Putamen (tissue), 1 donor: ENCODE measurements around the gene ZBTB7C.

Experiments used
- DNase-seq: peaks from one replicate; pipeline ENCODE4 v3.0.0-alpha.2; 2016; ENCODE audit warnings: low spot score

The ZBTB7C gene

DNA sequence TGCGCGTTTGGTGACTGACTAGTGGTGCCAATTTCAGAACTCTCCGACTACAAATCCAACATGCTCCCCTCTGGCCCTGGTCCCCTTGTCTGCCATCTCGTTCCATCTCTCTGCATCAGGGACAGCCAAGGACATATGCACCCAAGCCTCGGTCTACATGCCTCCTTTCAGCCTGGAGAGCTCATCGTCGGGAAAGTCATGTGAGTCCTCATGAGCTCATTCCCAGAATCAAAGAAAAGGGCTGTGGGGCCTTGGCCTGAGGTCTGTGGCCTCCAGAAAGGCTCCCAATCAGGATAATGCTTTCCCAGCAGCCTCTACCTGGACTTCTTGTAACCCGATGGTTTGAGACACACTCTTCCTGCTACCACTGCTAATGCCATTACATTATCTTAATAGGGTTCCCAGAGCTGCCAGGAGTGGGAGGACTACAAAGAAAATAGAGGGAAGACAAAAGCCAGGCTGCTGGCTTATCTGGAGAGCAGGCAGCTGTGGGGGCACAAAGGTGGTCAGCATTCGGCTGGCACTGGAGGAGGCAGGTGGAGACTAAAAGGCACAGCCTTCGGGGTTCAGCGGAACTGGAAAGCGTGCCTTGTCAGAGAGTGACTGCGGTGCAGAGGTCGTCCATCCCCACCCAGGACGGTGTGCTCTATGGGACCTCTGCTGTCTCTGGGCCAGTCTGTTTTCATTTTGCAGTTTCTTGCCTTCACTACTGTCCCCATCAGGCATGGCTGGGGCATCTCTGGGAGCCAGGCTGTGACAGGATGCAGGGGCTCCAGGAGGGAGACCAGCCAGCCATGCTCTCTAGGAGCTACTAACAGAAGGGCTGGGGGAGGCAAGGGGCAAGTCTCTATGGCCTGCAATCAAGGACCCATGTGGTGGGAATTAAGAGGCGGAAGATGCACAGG is 374.3 kb downstream of the ZBTB7C start:
- DNase-seq: no peak

DNA sequence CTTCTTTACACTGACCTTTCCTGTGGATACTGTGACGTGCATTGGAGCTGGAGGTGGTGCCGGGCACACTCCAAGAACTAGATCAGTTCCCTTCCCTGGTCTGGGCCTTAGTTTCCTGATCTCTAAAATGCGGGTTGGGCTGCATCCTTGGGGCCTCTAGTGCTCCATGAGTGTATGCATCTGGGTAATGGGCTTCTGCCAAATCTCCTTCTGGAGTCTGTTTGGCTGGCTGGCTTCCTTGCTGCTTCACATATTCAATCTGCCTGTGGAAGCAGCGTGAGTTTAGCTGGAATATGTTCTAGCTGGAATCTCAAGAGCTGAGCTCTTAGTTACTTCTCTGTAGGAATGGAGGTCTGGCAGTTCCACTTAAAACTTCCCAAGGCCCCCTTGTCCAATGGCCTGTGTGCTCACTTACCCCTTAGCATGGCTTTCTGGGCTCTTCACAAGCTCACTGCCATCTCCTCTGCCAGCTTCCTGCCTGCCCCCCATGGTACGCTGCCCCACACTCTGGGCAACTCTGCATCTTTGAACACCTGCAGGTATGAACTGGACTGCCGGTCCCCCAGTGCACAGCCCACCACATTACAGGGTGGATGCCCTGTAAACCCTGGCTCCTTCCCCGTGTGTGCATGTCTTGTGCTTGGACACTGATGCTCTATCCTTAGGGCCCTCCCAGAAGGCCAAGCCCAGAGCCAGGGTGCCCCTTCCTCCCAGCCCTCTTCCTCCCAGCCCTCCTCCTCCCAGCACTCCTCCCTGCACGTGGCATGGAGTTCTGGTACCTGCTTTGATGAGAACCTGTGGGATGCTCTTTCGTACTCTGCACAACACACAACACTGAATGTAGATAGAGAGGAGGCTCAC is 375.2 kb downstream of the ZBTB7C start:
- no peak for DNase-seq

DNA sequence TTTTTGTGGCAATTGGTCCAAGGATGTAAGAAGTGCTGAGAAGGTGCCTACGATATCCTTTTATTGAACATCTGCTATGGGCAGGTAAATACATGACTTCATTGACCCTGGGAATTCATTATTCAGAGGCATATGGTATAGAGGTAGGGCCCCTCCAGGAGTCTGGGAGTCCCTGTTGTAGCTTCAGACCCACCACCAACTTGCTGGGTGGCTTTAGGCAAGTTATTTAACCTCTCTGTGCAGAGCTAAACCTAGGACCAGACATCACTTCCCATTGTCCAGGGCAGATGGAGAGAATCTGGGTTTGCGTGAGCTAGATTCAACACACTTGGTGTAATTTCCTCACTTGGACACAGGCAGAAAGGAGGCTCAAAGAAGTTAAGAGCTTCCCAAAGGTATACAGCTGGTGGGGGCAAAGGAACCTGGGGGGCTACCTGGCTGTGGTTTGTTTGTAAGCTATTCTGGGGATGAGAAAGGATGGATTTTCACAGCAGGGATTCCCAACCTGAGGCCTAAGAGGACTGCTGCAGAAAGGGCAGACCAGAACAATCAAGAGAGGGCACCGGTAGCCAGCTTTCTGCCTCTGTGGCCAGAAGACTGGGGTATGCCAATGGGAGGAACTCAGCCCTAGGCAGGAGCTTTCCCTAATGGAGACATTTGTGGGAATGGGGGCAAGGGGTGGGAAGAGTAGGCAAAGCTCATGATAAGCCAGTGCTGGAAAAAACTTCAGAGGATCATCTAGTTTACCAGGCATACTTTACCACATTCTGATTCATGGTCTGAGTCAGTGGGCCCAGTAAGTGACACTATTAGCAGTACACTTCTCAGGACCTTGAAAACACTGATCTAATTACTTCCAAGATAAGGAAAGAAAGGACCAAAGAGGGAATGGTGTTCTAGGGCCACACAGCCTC is 376.1 kb downstream of the ZBTB7C start:
- no peak for DNase-seq

DNA sequence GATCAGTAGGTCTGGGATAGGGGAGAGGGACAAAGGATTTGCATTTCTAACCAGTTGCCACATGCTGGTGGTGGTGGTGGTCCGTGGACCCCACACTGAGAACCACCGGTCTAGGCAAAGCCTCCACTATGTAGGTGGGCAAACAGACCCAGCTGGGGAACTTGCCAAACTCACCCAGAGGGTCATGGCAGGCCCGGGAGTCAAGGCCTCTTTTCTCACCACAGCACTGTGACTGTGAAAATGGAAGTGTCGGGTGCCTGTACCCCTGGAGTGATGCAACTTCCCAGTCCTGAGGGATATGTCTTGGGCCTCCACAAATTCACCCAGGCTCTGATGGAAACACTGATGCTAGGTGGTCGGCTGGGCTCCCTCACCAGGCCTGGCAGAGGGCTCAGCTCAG is 377.5 kb downstream of the ZBTB7C start:
- DNase-seq: no peak

DNA sequence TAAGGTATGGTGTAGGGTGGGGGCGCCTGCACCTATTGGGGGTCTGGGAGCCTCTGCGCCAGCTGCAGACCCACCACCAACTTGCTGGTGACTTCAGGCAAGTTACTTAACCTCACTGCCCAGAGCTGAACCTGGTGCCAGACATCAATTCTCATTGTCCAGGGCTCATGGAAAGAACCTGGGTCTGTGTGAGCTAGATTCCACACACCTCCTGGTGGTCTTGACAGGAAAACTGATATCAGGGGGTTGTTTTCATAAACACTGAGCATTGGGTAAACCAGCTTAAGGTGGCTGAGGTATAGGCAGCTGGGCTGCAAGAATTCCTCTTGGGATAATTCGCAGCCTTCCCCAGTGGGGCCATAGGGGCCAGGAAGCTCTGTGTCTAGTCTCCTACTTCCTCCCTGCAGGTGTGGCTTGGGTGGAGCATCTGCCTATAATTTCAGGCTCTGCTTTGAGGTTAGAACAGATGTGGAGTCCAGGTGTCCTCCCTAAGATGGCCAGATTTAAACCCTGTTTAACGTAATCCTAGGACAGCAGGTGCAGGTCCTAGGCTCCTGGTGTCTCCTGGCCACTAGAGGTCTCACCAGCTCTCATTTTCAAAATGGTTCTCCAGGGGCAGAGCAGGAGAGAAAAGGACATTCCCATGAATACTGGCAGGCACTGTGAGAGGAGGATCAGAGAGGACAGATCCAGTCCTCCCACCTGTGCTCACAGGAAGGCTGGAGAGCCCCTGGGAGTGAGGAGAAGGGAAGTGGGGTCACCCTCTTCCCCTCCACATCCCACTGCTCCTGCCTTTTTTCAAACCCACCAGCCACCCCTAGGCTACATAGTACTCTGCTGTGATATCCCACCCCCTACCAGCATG is 378.3 kb downstream of the ZBTB7C start:
- DNase-seq: peak; percentile 47

DNA sequence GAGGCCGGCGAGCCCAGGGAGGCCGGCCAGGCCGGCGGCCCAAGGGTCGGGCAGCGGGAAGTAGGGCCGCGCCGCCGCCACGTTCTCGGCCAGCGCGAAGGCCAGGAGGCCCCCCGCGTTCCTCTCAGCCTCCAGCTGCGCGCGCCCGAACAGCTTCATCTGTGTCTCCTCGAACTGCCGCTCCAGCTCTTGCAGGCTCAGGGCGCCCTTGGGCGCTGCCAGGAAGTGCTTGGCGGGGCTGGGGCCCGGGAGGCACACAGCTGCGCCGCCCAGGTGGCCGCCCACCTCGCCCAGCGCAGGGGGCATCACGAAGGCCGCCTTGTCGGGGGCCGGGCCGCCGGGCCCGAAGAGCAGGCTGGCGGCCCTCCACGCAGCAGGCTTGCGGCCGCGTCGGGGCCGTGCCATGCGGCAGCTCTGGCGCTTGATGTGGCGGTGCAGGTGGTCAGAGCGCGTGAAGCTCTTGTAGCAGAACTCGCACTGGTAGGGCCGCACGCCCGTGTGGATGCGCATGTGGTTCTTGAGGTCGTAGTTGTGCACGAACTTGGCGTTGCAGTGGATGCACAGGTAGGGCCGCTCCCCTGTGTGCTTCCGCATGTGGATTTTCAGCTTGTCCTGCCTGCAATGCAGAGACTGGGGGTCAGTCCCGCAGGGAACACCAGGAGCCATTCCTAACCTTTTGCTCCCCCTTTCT is 379.7 kb downstream of the ZBTB7C start:
- no peak for DNase-seq

DNA sequence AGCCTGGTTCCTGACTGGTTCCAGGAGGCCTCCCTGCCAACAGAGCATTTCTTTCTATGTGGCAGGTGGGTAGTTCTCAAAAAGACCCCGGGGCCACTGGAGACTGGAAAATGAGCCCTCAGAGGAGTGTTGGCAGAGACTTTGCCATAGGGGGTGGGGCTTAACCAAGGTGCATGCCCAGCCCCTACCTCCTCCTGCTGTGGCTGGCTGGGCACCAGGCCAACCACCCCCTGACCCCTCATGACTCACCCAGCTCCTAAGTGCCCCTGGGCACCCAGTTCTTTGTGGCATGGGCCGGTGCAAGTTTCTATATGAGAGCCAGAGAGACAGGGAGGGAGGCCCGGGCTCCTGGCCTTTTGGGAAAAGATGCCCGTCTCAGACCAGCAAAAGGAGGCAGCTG is 380.5 kb downstream of the ZBTB7C start:
- DNase-seq: no peak

DNA sequence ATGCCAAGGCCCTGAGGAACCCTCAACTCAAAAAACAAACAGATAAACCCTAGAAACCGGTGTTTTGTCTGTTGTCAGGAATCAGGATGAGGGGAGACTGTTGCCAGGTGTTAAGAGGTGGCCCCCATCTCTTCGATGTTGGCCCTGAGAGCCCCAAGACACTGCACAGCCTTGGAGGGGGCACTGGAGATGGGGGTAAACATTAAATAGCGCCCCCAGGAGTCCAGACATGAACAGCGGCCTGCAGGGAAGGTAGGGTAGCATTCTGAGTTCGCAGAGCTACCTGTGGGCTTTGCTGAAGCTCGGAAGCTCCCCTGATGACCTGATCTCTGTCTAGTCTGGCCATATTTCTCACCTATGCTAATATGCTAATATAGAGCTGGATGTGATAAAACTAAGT is 381.1 kb downstream of the ZBTB7C start:
- no peak for DNase-seq

DNA sequence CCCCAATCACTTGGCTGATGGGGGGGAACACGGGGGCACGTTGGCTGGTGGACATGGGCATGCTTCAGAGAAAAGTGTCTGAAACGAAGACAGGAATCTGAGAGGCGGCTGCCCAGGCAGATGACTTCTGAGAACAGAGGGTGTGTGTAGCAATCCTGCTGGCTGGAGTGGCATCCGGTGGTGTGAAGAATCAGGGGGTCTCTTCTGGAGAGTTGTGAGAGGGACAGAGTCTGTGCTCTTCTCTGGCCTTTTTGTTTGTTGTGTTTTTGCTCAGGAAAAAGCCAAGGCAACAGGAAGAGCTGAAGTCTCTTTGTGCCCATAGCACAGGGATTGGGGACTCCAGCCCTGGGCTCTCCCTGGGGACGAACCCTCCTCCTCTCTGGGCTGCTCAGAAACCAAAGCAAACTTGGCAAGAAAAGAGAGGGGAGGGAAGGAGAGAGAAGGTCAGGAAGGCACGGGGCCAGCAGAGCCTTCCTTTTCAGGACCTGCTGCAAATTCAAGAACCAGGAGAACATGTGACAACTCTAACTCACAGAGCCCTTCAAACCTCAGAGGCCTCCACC is 381.7 kb downstream of the ZBTB7C start:
- DNase-seq: no peak

DNA sequence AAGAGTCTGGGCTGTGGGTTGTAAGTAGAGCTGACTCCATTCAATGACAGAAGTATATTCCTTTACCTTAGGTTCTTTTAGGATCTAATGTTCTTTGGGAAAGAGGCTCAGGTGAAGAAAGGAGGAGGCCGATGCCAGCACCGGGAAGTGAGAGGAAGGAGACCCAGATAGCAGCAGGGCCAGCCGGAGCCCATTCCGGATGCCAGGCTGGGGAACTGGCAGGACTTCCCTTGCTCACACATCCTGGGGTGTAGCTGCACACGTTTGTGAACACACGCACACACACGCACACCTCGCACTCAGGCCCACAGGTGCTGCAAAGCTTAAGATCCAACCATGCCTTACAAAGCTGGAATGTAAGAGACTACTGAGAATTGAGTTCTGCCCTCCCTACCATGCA is 383.0 kb downstream of the ZBTB7C start:
- no peak for DNase-seq

DNA sequence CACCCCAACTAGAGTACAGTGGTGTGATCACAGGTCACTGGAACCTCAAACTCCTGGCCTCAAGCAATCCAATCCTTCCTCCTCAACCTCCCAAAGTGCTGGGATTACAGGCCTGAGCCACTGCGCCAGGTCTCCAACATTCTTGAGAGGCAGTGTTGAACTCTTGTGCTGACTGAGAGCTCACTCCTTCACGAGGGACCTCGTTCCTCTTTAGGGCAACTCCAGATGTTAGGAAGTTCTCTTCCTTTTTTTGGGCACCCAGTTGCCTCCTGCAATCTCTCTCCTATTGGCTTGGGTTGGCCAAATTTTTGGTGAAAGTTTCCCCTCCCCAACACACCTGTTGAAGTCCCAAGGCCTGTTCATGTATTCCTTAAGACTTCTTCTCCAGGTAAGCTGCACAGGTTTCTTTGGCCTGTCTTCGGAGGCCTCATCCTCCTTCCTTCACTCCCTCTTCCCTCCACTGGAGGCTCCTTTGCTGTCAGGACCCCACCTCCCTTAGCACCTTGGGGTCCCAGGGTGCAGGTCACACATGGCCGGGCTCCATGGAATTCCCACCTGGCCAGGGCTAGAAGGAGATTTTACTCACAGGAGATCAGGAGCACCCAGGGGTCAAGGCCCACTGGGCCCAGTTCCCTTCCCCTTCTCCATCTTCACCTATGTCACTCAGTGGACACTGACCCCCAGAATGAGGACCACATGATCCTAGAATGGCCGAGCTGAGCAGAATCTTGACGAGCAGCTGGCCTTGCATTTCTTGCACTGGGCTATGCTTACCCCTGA is 384.1 kb downstream of the ZBTB7C start:
- DNase-seq: no peak

DNA sequence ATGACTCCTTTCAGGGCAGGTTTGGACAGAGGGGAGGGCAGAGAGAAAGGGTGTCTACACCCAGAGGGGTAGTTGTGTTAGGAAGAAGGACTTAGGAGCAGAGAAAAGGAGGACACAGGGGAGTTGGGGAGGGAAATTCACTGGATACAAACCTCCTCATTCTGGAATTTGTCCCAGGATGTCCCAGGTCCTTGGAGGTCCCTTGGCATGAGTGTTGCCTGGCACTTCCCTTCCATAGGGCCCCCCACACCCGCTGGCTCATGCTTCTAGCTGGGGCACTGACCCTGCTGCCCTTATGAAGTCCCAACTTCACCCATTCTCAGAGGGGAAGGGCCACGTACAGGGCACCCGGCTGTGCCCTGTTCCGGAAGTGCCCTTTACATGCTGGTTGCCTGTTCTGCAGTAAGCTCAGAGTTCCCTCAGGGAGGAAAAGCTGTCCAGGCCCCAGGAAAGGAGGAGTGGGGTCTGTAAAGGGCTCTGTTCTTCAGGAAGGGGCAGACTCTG is 385.1 kb downstream of the ZBTB7C start:
- DNase-seq: no peak

DNA sequence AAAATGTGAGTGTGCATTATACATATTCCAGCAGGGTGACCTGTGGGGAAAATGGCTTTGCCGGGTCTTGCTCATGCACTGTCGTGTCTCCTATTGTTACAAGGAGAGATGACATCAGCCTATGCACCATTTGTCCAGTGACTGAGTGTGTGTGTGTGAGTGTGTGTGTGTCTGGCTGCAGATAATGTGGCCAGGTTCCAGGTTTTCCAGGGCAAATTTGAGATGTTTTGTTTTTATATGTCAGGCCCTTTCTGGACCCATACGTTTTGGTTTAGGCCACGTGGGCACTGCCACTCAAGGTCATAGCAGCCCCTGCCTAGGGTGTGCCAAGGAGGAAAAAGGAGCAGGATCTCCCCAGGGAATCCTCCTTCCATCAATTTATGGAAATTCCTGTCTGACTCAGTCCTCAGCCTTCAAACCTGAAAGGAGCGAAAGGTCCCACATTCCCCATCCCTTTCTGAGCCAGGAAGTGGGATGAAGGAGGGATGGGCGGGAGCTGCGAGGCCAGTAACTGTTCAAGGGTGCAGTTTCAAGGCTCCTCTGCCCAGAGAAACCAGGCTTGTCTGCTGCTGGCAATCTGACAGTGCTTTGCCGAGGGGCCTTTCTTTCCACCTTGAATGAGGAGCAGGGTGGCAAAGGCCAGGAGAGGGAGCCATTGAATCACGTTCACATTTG is 385.7 kb downstream of the ZBTB7C start:
- no peak for DNase-seq

DNA sequence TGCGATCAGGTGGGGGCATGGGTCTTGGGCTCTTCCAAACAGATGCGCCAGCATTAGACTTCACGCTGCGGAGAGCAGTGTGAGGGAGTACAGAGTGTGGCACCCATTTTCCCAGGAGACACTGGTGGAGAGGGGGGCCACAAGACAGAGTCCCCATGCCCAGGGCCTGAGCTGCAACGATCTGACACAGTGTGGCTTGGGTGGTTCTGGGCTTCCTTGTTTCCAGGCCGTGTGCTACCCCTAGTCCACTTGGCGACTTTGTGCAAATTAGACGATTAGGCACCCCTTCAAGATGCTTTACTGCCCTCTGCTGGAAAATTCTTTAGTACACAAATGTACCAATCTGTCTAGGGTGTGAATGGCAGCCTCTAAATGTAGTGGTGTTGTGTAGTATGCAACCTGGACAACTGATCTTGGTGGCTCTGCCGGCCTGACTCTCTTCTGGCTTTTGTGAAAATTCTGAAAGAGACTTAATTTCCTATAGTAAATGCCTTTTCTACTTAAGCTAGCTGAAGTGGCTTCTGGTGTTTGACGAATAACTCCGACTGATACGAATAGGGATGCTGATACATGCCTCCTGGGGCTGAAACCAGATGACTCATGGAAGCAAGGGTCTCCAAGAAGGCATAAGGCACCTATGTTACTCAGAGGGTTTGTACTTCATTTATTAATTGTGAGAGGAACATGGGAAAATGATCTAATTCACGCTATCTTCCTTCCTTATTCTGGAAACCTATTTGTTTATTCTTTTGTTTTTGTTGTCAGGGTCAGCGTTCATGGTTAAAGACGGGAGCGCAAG is 386.5 kb downstream of the ZBTB7C start:
- DNase-seq: peak; percentile 30

DNA sequence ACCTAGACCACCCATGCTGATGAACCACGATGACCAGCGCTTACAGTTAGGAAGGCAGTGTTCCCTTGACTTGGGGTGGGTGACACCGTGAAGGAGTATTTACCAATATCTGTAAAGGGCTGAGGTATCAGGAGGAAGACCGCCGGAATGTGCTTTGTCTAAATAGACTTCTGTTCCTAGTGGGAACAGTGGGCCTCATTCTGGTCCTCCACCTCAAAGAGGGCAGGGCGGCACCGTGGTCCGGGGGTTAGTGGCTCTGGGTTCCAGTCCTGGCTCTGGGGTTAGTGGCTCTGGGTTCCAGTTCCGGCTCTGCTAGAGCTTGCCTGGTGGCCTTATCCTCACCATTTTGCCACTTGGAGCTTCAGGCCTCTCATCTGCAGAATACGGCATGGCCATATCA is 387.2 kb downstream of the ZBTB7C start:
- no peak for DNase-seq

DNA sequence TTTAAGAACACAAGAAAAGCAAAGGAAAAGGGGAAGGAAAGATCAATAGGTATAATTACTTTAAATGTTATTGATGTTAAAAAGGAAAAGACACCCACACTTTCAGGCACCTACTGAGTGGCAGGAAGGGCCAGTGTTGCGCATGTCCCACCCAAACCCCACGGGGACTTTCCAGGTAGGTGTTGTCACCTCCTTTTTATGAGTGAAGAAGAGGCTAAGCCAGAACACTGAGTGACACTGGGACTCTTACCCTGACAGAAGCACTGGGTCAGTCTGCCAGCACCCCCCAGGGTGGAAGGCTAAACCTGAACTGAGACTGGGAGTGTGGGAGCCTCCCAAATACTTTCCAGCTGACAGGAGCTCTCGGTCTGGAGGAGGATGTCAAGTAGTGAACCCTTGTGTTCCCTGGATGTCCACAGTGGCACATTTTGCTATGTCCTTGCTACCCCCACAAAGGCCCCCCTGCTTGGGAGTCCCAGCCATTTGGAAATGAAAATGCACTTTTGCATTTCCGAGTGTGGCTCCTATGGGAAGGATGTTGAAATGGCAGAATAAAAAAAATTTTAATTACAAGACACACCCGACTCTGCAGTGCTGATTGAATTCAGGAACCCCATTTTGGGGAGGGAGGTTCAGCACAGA is 387.8 kb downstream of the ZBTB7C start:
- no peak for DNase-seq
